Upper lobe of right lung (tissue), 1 donor: ENCODE results near the gene SEPTIN11. TPM values are rescaled to one million over a fixed set of nuclear protein-coding genes. Genes with fewer than 3 reads are reported as not detected.

Experiments
- ATAC-seq: fragments of 200-7000 bp; cut with Tn5 transposase; one replicate; pipeline ENCODE4 v1.9.1; 2020; ENCODE audit warnings: mild to moderate bottlenecking, moderate library complexity
- DNase-seq: peaks from one replicate; pipeline ENCODE4 v3.0.0-alpha.2; 2020
- H3K27ac ChIP-seq: fragments of 200-600 bp; one replicate; pipeline ENCODE4 v1.8.0; 2022
- H3K27me3 ChIP-seq: fragments of 200-600 bp; one replicate; pipeline ENCODE4 v1.8.0; 2022; ENCODE audit warnings: mild to moderate bottlenecking
- H3K36me3 ChIP-seq: fragments of 200-600 bp; one replicate; pipeline ENCODE4 v1.8.0; 2022
- H3K4me1 ChIP-seq: fragments of 200-600 bp; one replicate; pipeline ENCODE4 v1.8.0; 2022
- H3K4me3 ChIP-seq: fragments of 200-600 bp; one replicate; pipeline ENCODE4 v1.8.0; 2022; ENCODE audit warnings: mild to moderate bottlenecking
- H3K9me3 ChIP-seq: fragments of 200-600 bp; one replicate; pipeline ENCODE4 v1.8.0; 2022
- intact Hi-C: fragments of 100-400 bp; cut with DNase I; formaldehyde crosslinking; loops from one replicate; pipeline ENCODE4 v1.11.0; 2022
- total RNA-seq: library from RNA; stranded (reverse); fragmentation: NEBNext Ultra II Directional; extraction: Animal tissue kit (Norgen Biotek cat#: 25700); gene quantifications from one replicate; pipeline ENCODE4 v1.2.1, GENCODE V29; 2021
- TF ChIP-seq, protein P1 (sequence below): fragments of 200-600 bp; IDR thresholded peaks from one replicate; pipeline ENCODE4 v1.8.0; 2022; ENCODE audit warnings: antibody characterized with exemption
- donor health status: DM: no; HTN: yes; CAD: no; lungs with severe emphysema.

SEPTIN11 gene
- total RNA-seq, 1 donor from 2014 or later: 112 TPM

DNA sequence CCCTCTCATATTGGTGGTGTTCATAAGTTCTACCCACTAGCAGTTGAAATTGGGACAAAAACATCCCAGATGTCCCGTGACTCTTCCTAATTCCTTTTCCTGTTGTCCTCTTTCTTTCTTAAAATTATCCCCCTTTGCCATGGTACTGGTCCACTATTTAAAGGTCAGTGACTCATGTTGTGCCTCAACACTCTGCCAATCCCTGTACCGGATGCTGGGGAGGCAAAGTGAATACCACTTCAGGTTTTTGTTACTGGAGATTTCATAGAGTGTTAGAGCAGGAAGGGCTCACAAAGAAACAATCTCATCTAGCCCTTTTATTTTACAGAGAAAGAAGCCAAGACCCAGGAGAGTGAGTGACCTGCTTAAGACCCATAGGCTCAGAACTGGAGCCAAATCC lies 24.6 kb downstream of the SEPTIN11 start:
- intact Hi-C loops: no loop called here
- H3K36me3 ChIP-seq: no peaks in the 10 kb centered on the region
- H3K4me1 ChIP-seq: peaks cover 17% of the 10 kb centered on the region
- DNase-seq (no peak), ATAC-seq (no peak)
- H3K27ac ChIP-seq: no peak overlapping the region
- no peaks in the 10 kb centered on the region for H3K27me3 ChIP-seq
- no peaks in the 10 kb centered on the region for H3K9me3 ChIP-seq
- TF ChIP-seq, protein P1, sequence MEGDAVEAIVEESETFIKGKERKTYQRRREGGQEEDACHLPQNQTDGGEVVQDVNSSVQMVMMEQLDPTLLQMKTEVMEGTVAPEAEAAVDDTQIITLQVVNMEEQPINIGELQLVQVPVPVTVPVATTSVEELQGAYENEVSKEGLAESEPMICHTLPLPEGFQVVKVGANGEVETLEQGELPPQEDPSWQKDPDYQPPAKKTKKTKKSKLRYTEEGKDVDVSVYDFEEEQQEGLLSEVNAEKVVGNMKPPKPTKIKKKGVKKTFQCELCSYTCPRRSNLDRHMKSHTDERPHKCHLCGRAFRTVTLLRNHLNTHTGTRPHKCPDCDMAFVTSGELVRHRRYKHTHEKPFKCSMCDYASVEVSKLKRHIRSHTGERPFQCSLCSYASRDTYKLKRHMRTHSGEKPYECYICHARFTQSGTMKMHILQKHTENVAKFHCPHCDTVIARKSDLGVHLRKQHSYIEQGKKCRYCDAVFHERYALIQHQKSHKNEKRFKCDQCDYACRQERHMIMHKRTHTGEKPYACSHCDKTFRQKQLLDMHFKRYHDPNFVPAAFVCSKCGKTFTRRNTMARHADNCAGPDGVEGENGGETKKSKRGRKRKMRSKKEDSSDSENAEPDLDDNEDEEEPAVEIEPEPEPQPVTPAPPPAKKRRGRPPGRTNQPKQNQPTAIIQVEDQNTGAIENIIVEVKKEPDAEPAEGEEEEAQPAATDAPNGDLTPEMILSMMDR: no peak
- H3K4me3 ChIP-seq: no peak overlapping the region

DNA sequence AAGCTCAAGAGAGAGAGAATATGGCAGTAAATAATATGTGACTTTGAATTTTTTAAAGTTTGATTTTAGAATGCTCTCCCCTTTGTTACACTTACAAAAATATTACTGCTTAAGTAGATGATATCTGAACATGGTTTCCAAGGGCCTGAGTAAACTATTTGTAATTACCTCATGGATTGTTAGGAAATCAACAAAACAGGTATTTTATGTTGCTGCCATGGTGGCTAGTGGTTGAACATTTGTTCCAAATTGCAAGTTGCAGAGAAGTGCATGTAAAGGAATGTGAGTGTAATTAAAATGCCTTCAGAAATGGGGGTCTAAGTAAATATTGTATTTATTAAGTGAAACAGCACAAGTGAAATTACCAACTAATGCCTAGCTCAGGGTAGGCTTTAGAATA lies 27.6 kb downstream of the SEPTIN11 start:
- peaks cover 32% of the 10 kb centered on the region for H3K4me1 ChIP-seq
- H3K27ac ChIP-seq: no peak overlapping the region
- DNase-seq (no peak), ATAC-seq (no peak)
- intact Hi-C loops: no loop called here
- H3K27me3 ChIP-seq: no peaks in the 10 kb centered on the region
- no peak overlapping the region for H3K4me3 ChIP-seq
- TF ChIP-seq, protein P1: no peak
- H3K9me3 ChIP-seq: no peaks in the 10 kb centered on the region
- no peaks in the 10 kb centered on the region for H3K36me3 ChIP-seq

DNA sequence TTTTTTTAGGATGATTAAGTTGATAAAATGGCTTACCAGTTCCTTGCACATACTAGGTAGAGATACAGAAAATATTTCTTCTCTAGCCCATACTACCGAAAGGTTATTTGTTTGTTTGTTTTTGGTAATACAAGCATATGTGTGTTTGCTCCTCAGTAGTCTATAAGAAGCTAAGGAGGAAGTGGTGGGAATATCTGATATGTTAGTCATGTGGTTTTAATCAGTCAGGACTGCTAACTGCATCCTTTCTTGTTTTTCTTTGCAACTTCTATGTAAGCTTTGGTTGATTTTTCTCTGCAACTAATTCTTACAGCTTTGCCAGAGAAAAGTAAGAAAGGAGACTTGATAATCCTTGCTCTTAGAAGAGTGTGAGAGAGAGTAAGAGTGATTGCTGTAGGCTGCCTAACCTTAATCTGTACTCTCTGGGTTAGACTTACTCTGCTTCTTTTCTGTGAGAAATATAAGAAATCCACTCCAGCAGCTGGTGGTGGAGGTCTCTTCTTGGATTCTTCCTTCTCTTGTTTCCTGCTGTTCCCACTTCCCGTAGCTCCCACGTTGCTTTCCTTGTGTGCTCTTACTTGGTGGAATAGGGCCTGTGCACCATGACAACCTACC lies 28.3 kb downstream of the SEPTIN11 start:
- Histone ChIP-seq H3K4me3 (no peak overlapping the region), H3K36me3 (no peaks in the 10 kb centered on the region), H3K9me3 (no peaks in the 10 kb centered on the region), H3K27ac (no peak overlapping the region), H3K4me1 (peaks cover 39% of the 10 kb centered on the region), H3K27me3 (no peaks in the 10 kb centered on the region)
- intact Hi-C loops: no loop called here
- no peak for ATAC-seq
- no peak for DNase-seq
- TF ChIP-seq, protein P1: no peak

DNA sequence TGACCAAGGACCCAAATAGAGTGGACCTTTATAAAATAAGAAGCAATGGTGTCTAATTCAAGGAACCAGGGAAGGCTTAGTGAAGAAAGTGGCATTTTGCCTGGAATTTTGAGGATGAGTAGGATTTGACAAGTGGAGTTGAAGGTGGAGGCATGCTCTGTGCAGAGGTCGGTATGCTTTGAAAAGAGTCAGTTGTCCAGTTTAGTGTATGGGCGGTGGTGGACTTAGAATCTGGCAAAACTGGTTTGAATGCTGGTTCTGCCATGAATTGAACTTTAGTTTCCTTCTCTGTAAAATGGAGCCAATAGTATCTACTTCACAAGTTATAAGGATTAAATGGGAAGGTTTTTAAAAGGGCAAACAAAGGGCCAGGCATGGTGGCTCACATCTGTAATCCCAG lies 29.7 kb downstream of the SEPTIN11 start:
- Histone ChIP-seq H3K4me1 (peaks cover 49% of the 10 kb centered on the region), H3K27ac (no peak overlapping the region), H3K9me3 (no peaks in the 10 kb centered on the region), H3K27me3 (no peaks in the 10 kb centered on the region), H3K36me3 (no peaks in the 10 kb centered on the region), H3K4me3 (no peak overlapping the region)
- ATAC-seq (no peak), DNase-seq (no peak)
- TF ChIP-seq, protein P1: no peak
- intact Hi-C loops: no loop called here

- DNase-seq (no peak), ATAC-seq (peak; percentile 51)
- TF ChIP-seq, protein P1: no peak
- H3K4me3 ChIP-seq: no peak overlapping the region
- H3K4me1 ChIP-seq: peaks cover 59% of the 10 kb centered on the region
- intact Hi-C loops: no loop called here
- H3K27ac ChIP-seq: no peak overlapping the region
- H3K36me3 ChIP-seq: no peaks in the 10 kb centered on the region
- H3K27me3 ChIP-seq: no peaks in the 10 kb centered on the region
- H3K9me3 ChIP-seq: no peaks in the 10 kb centered on the region
Measured at GRCh38 chr4:76980261-76980660, 30.7 kb downstream of the SEPTIN11 start.

DNA sequence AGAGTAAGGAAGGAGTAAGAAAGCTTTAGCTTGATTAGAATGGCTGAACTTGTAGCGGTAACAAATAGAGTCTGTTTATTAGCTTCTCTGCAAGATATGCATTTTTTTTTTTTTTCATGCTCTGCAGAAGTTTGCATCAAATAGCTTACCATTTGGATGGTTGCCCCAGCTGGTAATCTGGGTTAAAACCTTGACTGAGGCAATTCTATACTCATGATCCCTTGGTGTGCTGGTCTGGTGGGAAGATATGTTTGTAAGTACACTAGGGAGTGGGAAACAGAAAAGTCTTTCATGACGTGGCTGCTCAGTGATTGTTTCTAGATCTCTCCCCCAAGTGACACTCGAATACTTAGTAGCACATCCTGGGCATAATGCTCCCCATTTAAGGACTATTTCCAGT lies 32.1 kb downstream of the SEPTIN11 start:
- Histone ChIP-seq H3K4me3 (no peak overlapping the region), H3K27ac (no peak overlapping the region), H3K27me3 (no peaks in the 10 kb centered on the region), H3K4me1 (peaks cover 72% of the 10 kb centered on the region), H3K9me3 (no peaks in the 10 kb centered on the region), H3K36me3 (no peaks in the 10 kb centered on the region)
- intact Hi-C loops: no loop called here
- ATAC-seq (no peak), DNase-seq (no peak)
- TF ChIP-seq, protein P1: no peak
